Inferior parietal cortex (tissue), 1 donor: Measurements from ENCODE around the gene RAP1A.

Experiments used
- DNase-seq: peaks from one replicate; pipeline ENCODE4 v3.0.0-alpha.2; 2016; ENCODE audit errors: extremely low spot score

The RAP1A gene

GRCh38 chr1:111756124-111756513 is 136.5 kb downstream of the RAP1A start:
- no peak for DNase-seq

- DNase-seq, result no peak
Measured at GRCh38 chr1:111758373-111758772, 138.8 kb downstream of the RAP1A start.

- DNase-seq, result no peak
Measured at GRCh38 chr1:111761717-111762116, 142.1 kb downstream of the RAP1A start.

DNA sequence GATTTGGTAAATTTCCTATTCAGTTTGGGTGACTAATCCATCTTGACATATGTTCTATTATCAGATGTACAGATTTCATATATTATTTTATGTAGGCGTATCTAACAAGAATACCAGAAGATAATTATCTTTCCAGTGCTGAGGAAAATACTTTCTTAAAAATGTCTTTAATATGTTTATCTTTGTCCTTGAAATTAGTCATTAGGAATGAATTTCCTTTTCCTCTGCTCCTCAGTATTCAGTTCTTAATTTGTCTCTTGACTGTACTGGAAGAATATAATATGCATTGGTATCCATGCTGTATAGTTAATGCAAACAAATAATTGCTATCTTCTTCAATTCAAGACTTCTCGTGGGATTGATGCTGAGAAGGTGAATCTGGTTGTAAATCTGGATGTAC is 142.7 kb downstream of the RAP1A start:
- no peak for DNase-seq
